MM.1S (cell line): ENCODE data around the gene RPF1.

Experiments
- DNase-seq: peaks from one replicate; pipeline ENCODE4 v3.0.0-alpha.2; 2015
- H2AFZ ChIP-seq: fragments of 300-600 bp; sonication (generic); 2 replicates; pipeline ENCODE4 v1.6.0; 2016; ENCODE audit warnings: antibody characterized with exemption, low read length
- H3F3A ChIP-seq: fragments of 300-600 bp; sonication (generic); 2 replicates; pipeline ENCODE4 v1.6.1; 2016; ENCODE audit warnings: mild to moderate bottlenecking, antibody characterized with exemption, low read length, moderate library complexity, mixed read lengths; ENCODE audit not compliant: insufficient read depth
- H3K27ac ChIP-seq: fragments of 300-600 bp; sonication (generic); 2 replicates; pipeline ENCODE4 v1.5.1; 2016; ENCODE audit warnings: mild to moderate bottlenecking, low read length
- H3K27me3 ChIP-seq: fragments of 300-600 bp; sonication (generic); replicated peaks from 2 replicates; pipeline ENCODE4 v1.6.0; 2016; ENCODE audit warnings: low read length; ENCODE audit not compliant: insufficient read depth
- H3K36me3 ChIP-seq: fragments of 300-600 bp; sonication (generic); replicated peaks from 2 replicates; pipeline ENCODE4 v1.6.1; 2016; ENCODE audit warnings: mild to moderate bottlenecking, low read length, mixed read lengths; ENCODE audit not compliant: insufficient read depth
- H3K4me1 ChIP-seq: fragments of 300-600 bp; sonication (generic); 2 replicates; pipeline ENCODE4 v1.6.1; 2016; ENCODE audit warnings: low read length, mixed read lengths
- H3K4me2 ChIP-seq: fragments of 300-600 bp; sonication (generic); 2 replicates; pipeline ENCODE4 v1.6.0; 2016; ENCODE audit warnings: low read depth, low read length
- H3K4me3 ChIP-seq: fragments of 300-600 bp; sonication (generic); 2 replicates; pipeline ENCODE4 v1.5.1; 2016; ENCODE audit warnings: low read length, mixed read lengths
- H3K79me2 ChIP-seq: fragments of 300-600 bp; sonication (generic); 2 replicates; pipeline ENCODE4 v1.6.1; 2016; ENCODE audit warnings: mixed run types, low read length, mixed read lengths
- H3K9ac ChIP-seq: fragments of 300-600 bp; sonication (generic); 2 replicates; pipeline ENCODE4 v1.6.1; 2016; ENCODE audit warnings: low read length, mixed read lengths
- H3K9me2 ChIP-seq: fragments of 300-600 bp; sonication (generic); replicated peaks from 2 replicates; pipeline ENCODE4 v1.6.1; 2016; ENCODE audit warnings: mild to moderate bottlenecking, low read length, mixed read lengths; ENCODE audit not compliant: insufficient read depth
- H3K9me3 ChIP-seq: fragments of 300-600 bp; sonication (generic); replicated peaks from 2 replicates; pipeline ENCODE4 v1.6.1; 2016; ENCODE audit warnings: mild to moderate bottlenecking, low read length, mixed read lengths; ENCODE audit not compliant: insufficient read depth
- H4K20me1 ChIP-seq: fragments of 300-600 bp; sonication (generic); 2 replicates; pipeline ENCODE4 v1.6.1; 2016; ENCODE audit warnings: mild to moderate bottlenecking, low read length, moderate library complexity, mixed read lengths; ENCODE audit not compliant: insufficient read depth
- EZH2 ChIP-seq: fragments of 300-600 bp; sonication (generic); optimal IDR thresholded peaks from 2 replicates; pipeline ENCODE3; 2017; ENCODE audit warnings: low read depth, mild to moderate bottlenecking, antibody characterized with exemption, low read length, mixed read lengths
- EZH2phosphoT487 ChIP-seq: fragments of 300-600 bp; sonication (generic); IDR thresholded peaks from 2 replicates; pipeline ENCODE4 v1.6.1; 2018; ENCODE audit warnings: antibody characterized with exemption, low read length
- TF ChIP-seq, protein P1 (sequence below): fragments of 300-600 bp; sonication (generic); IDR thresholded peaks from 2 replicates; pipeline ENCODE4 v1.5.1; 2016; ENCODE audit warnings: antibody characterized with exemption, low read length, mixed read lengths

The RPF1 gene

DNA sequence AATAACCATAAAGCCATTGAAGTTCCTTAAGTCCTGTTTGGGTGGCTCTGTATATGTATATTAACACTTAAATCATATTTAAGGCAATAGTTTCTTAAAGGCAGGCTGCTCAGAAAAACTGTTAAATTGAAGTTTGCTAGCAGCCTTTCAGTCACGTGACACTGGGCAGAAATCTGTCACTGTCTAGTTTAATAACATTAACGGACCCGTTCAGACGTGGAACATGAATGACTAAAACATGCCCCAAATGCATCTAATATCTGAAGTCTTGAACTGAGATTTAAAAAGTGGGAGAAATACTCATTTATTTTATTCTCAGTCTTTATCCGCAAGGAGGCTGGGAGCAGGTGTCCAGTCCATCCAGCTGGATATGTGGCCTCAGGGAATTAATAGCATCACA, 23.9 kb downstream of the RPF1 start:
- H3K27me3 ChIP-seq = no peaks in the 10 kb centered on the region
- TF ChIP-seq EZH2phosphoT487 (no peak), EZH2 (no peak)
- TF ChIP-seq, protein P1, sequence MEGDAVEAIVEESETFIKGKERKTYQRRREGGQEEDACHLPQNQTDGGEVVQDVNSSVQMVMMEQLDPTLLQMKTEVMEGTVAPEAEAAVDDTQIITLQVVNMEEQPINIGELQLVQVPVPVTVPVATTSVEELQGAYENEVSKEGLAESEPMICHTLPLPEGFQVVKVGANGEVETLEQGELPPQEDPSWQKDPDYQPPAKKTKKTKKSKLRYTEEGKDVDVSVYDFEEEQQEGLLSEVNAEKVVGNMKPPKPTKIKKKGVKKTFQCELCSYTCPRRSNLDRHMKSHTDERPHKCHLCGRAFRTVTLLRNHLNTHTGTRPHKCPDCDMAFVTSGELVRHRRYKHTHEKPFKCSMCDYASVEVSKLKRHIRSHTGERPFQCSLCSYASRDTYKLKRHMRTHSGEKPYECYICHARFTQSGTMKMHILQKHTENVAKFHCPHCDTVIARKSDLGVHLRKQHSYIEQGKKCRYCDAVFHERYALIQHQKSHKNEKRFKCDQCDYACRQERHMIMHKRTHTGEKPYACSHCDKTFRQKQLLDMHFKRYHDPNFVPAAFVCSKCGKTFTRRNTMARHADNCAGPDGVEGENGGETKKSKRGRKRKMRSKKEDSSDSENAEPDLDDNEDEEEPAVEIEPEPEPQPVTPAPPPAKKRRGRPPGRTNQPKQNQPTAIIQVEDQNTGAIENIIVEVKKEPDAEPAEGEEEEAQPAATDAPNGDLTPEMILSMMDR = no peak
- no peak overlapping the region for H3K4me3 ChIP-seq
- H3K79me2 ChIP-seq = peaks cover 60% of the 10 kb centered on the region
- H3K9ac ChIP-seq = no peak overlapping the region
- no peaks in the 10 kb centered on the region for H3K9me2 ChIP-seq
- no peak overlapping the region for H3K27ac ChIP-seq
- H3K9me3 ChIP-seq = no peaks in the 10 kb centered on the region
- H4K20me1 ChIP-seq = no peaks in the 10 kb centered on the region
- H3F3A ChIP-seq = peaks cover 17% of the 10 kb centered on the region; the same call in 1 of the 2 replicates
- no peak for DNase-seq
- H3K4me2 ChIP-seq = no peak overlapping the region
- H3K36me3 ChIP-seq = no peaks in the 10 kb centered on the region
- H2AFZ ChIP-seq = no peak overlapping the region
- H3K4me1 ChIP-seq = no peaks in the 10 kb centered on the region

DNA sequence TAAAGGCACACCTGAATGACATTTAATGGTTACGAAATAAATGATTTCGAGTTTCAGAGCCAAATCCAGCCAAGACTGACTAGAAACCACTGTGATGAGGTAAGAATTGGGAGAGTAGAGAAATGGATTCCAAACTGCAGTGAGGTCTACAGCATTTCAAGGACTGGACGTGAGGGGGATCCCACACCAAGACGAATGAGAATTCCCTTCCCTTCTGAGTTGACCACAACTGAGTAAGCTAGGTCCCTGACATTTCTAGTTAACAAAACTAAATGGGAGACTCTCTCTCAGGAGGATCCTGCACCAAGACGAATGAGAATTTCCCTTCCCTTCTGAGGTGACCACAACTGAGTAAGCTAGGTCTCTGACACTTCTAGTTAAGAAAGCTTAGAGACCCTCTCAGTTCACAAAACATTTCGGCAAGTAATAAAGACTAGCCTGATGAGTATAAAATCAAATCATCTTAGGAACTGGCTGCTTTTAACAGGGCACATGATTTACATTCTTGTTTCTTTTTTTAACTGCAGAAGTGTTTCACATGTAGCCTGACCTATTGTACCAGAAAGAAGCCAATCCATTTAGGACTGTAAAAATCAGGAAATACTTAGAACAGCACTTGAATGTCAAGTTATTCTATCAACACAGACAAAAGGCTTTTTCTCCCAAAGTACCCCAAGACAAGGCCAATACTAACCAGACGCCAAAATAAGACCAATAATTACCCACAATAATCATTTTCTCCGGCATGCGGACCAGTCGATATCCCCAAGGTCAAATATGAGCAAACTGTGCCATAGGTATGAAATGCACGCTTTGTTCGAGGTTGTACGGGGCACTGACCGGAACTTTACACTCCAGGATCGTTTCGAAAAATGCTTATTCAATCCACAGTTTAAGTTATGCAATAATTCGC, 25.8 kb downstream of the RPF1 start:
- peak overlapping the region; percentile 57 for H3K9ac ChIP-seq
- DNase-seq = no peak

GRCh38 chr1:84505493-84506001, 26.5 kb downstream of the RPF1 start:
- Histone ChIP-seq H3K79me2 (peaks cover 50% of the 10 kb centered on the region), H3K27me3 (no peaks in the 10 kb centered on the region), H3K36me3 (no peaks in the 10 kb centered on the region), H3K4me3 (peak overlapping the region; percentile 75), H3K9me3 (no peaks in the 10 kb centered on the region), H3K4me2 (peak overlapping the region; percentile 69; the same call in 1 of the 2 replicates), H3K9ac (peak overlapping the region; percentile 57), H3K27ac (peak overlapping the region; percentile 76; the same call in 1 of the 2 replicates), H2AFZ (0 out of 2 replicates have a peak overlapping the region, but pooled peaks have one; percentile 17), H4K20me1 (no peaks in the 10 kb centered on the region), H3K9me2 (no peaks in the 10 kb centered on the region), H3F3A (peaks cover 17% of the 10 kb centered on the region; the same call in 1 of the 2 replicates), H3K4me1 (no peaks in the 10 kb centered on the region)
- TF ChIP-seq EZH2 (no peak), EZH2phosphoT487 (no peak)
- TF ChIP-seq, protein P1 = no peak
- DNase-seq = peak; percentile 29

More for the DNA sequence above, 25.8 kb downstream of the RPF1 start:
- Histone ChIP-seq H3K4me2 (peak overlapping the region; percentile 69), H3K79me2 (peaks cover 55% of the 10 kb centered on the region), H3K4me1 (no peaks in the 10 kb centered on the region), H2AFZ (0 out of 2 replicates have a peak overlapping the region, but pooled peaks have one; percentile 17), H3K9me2 (no peaks in the 10 kb centered on the region), H3K9me3 (no peaks in the 10 kb centered on the region), H3K27ac (peak overlapping the region; percentile 76; the same call in 1 of the 2 replicates), H3K27me3 (no peaks in the 10 kb centered on the region), H4K20me1 (no peaks in the 10 kb centered on the region), H3K36me3 (no peaks in the 10 kb centered on the region), H3K4me3 (peak overlapping the region; percentile 75), H3F3A (peaks cover 17% of the 10 kb centered on the region; the same call in 1 of the 2 replicates)
- TF ChIP-seq EZH2 = no peak
- TF ChIP-seq EZH2phosphoT487 = no peak
- TF ChIP-seq, protein P1 = no peak
